ENCODE results near the gene IL4.

DNA sequence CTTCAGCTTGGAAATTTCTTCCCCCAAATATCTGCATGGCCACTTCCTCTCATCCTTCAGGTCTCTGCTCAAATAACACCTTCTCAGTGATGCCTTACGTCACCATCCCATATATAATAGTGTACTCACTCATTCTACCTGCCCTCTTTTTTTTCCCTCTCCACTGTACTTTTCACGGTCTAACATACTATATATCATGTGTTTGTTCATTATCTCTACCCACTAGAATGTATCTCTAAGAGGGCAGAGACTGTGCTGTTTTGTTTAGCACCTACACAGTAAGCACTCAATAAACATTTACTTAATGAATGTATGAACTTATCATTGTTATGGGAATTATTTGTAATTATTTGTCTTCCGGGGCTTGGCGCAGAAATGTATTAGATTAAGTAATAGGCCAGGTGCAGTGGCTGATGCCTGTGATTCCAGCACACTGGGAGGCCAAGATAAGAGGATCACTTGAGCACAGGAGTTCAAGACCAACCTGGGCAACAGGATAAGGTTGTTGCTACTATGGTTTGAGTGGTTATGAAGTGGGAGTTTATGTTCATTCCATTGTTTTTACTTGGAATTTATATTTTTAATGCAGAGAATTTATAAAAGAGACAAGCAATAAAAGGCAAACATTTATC lies 21.8 kb upstream of the IL4 start:
- TF ChIP-seq, protein P1, sequence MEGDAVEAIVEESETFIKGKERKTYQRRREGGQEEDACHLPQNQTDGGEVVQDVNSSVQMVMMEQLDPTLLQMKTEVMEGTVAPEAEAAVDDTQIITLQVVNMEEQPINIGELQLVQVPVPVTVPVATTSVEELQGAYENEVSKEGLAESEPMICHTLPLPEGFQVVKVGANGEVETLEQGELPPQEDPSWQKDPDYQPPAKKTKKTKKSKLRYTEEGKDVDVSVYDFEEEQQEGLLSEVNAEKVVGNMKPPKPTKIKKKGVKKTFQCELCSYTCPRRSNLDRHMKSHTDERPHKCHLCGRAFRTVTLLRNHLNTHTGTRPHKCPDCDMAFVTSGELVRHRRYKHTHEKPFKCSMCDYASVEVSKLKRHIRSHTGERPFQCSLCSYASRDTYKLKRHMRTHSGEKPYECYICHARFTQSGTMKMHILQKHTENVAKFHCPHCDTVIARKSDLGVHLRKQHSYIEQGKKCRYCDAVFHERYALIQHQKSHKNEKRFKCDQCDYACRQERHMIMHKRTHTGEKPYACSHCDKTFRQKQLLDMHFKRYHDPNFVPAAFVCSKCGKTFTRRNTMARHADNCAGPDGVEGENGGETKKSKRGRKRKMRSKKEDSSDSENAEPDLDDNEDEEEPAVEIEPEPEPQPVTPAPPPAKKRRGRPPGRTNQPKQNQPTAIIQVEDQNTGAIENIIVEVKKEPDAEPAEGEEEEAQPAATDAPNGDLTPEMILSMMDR (IDR thresholded peaks at IDR 0.05), result no peak
- TF ChIP-seq EP300 (IDR thresholded peaks at IDR 0.05), result no peak
- no peak for TF ChIP-seq POLR2A (IDR thresholded peaks at IDR 0.05)
